ENCODE measurements around the gene ADIPOQ. TPM values are rescaled to one million over a fixed set of nuclear protein-coding genes. Genes with fewer than 3 reads are reported as not detected.

Gene ADIPOQ
- total and polyA plus RNA-seq, 2 of the 13 experiments (the other 11 are each of a cell fraction or from before 2014, with no cell fraction given): not detected

- H3K4me2 ChIP-seq (ENCODE audit: low read depth, low read length): no peak overlapping the region
- H3K79me2 ChIP-seq (ENCODE audit: insufficient read depth, low read length): no peaks in the 10 kb centered on the region
- POLR2A ChIA-PET: no interaction called here
- BruUV-seq (replicated peaks): no TSS peak
- no peak for TF ChIP-seq ATF5 (CRISPR knock-in tag; IDR thresholded peaks at IDR 0.05; ENCODE audit: low read depth)
- no peak for TF ChIP-seq ISX (CRISPR knock-in tag; conservative IDR thresholded peaks at IDR 0.05)
- no peak for TF ChIP-seq U2AF2 (IDR thresholded peaks at IDR 0.05; ENCODE audit: low read depth, low read length)
- TF ChIP-seq RXRA (CRISPR knock-in tag; IDR thresholded peaks at IDR 0.05): no peak
- no peak for TF ChIP-seq HMGA1 (CRISPR knock-in tag; conservative IDR thresholded peaks at IDR 0.05)
- TF ChIP-seq ZNF572 (CRISPR knock-in tag; IDR thresholded peaks at IDR 0.05): no peak
- no peak for TF ChIP-seq ZBTB20 (CRISPR knock-in tag; IDR thresholded peaks at IDR 0.05; ENCODE audit: borderline replicate concordance, low read depth)
- WGBS (ENCODE audit: low lambda C conversion rate): 61% methylated on average over 10 of the region's 10 CpGs
- H2AFZ ChIP-seq (ENCODE audit: low read length): no peak overlapping the region
- H3K27ac ChIP-seq (ENCODE audit: extremely low read length, insufficient read depth, low read length): no peak overlapping the region
- in situ Hi-C loops (cut with HindIII; ENCODE audit: extremely low pct_ligation_motif_present, low pct_unique_long_range_greater_than_20kb): no loop called here
- intact Hi-C loops (cut with micrococcal nuclease; ENCODE audit: unreplicated experiment): loop anchor here (5.0 kb wide), 1 partner anchor 307 kb away; no protein-coding TSS in a partner anchor
- CTCF ChIA-PET (ENCODE audit: low intra/inter-chr PET ratio, low total read pairs): no interaction called here
- no peaks in the 10 kb centered on the region for H4K20me1 ChIP-seq (ENCODE audit: insufficient read depth, low read length)
- no peaks in the 10 kb centered on the region for H3K36me3 ChIP-seq (replicated peaks in 1 of 2; ENCODE audit: control insufficient read depth in 1 of 2, insufficient read depth in 2 of 2, low read length in 2 of 2)
- FAIRE-seq (no peak), ATAC-seq (no peak), DNase-seq (ENCODE audit: low spot score) (no peak)
- H3K27me3 ChIP-seq (ENCODE audit: control insufficient read depth in 1 of 2, insufficient read depth in 2 of 2, low read length in 2 of 2): peaks cover 4 to 23% of the 10 kb centered on the region in 2 experiments; a peak in 3 of 5 replicates
- no peak overlapping the region for H3K9ac ChIP-seq (ENCODE audit: insufficient read depth, low read depth, low read length)
- H3K4me3 ChIP-seq (replicated peaks in 1 of 3; ENCODE audit: insufficient read depth in 1 of 3, low read depth in 2 of 3, low read length in 3 of 3): no peak overlapping the region
- peaks cover 17% of the 10 kb centered on the region for H3K4me1 ChIP-seq (ENCODE audit: insufficient read depth, low read length)
- no peaks in the 10 kb centered on the region for H3K9me3 ChIP-seq (ENCODE audit: low read length)
Measured at GRCh38 chr3:186845756-186846155, 3.2 kb downstream of the ADIPOQ start.

- no TSS peak for BruUV-seq (replicated peaks)
- no peaks in the 10 kb centered on the region for H3K9me3 ChIP-seq (ENCODE audit: low read length)
- no peak overlapping the region for H3K4me3 ChIP-seq (replicated peaks in 1 of 3; ENCODE audit: insufficient read depth in 1 of 3, low read depth in 2 of 3, low read length in 3 of 3)
- POLR2A ChIA-PET: no interaction called here
- FAIRE-seq (no peak), DNase-seq (ENCODE audit: low spot score) (no peak), ATAC-seq (no peak)
- in situ Hi-C loops (cut with HindIII; ENCODE audit: extremely low pct_ligation_motif_present, low pct_unique_long_range_greater_than_20kb): no loop called here
- H3K27ac ChIP-seq (ENCODE audit: extremely low read length, insufficient read depth, low read length): no peak overlapping the region
- no peaks in the 10 kb centered on the region for H4K20me1 ChIP-seq (ENCODE audit: insufficient read depth, low read length)
- H3K4me1 ChIP-seq (ENCODE audit: insufficient read depth, low read length): peaks cover 10% of the 10 kb centered on the region
- peaks cover 3 to 12% of the 10 kb centered on the region in 2 experiments; a peak in 2 of 5 replicates for H3K27me3 ChIP-seq (ENCODE audit: control insufficient read depth in 1 of 2, insufficient read depth in 2 of 2, low read length in 2 of 2)
- WGBS (ENCODE audit: low lambda C conversion rate): 57% methylated on average over 2 of the region's 2 CpGs
- CTCF ChIA-PET (ENCODE audit: low intra/inter-chr PET ratio, low total read pairs): no interaction called here
- no peaks in the 10 kb centered on the region for H3K36me3 ChIP-seq (replicated peaks in 1 of 2; ENCODE audit: control insufficient read depth in 1 of 2, insufficient read depth in 2 of 2, low read length in 2 of 2)
- intact Hi-C loops (cut with micrococcal nuclease; ENCODE audit: unreplicated experiment): loop anchor here (5.0 kb wide), 1 partner anchor 305 kb away; no protein-coding TSS in a partner anchor
- no peak overlapping the region for H2AFZ ChIP-seq (ENCODE audit: low read length)
- no peak overlapping the region for H3K9ac ChIP-seq (ENCODE audit: insufficient read depth, low read depth, low read length)
- TF ChIP-seq CREB3 (CRISPR knock-in tag; IDR thresholded peaks at IDR 0.05): no peak
- TF ChIP-seq ZBTB49 (CRISPR knock-in tag; IDR thresholded peaks at IDR 0.05; ENCODE audit: borderline replicate concordance): no peak
- TF ChIP-seq ELK4 (CRISPR knock-in tag; IDR thresholded peaks at IDR 0.05; ENCODE audit: borderline replicate concordance): no peak
- no peak for TF ChIP-seq SP2 (CRISPR knock-in tag; IDR thresholded peaks at IDR 0.05)
- no peak for TF ChIP-seq ZNF121 (CRISPR knock-in tag; IDR thresholded peaks at IDR 0.05)
- H3K79me2 ChIP-seq (ENCODE audit: insufficient read depth, low read length): no peaks in the 10 kb centered on the region
- H3K4me2 ChIP-seq (ENCODE audit: low read depth, low read length): no peak overlapping the region
Measured at GRCh38 chr3:186847437-186847836, 4.9 kb downstream of the ADIPOQ start.
